ENCODE data around the gene PAFAH1B1. TPM values are rescaled to one million over a fixed set of nuclear protein-coding genes. Genes with fewer than 3 reads are reported as not detected.

PAFAH1B1 gene
- total RNA-seq, result 104 and 124 TPM in 2 replicates

DNA sequence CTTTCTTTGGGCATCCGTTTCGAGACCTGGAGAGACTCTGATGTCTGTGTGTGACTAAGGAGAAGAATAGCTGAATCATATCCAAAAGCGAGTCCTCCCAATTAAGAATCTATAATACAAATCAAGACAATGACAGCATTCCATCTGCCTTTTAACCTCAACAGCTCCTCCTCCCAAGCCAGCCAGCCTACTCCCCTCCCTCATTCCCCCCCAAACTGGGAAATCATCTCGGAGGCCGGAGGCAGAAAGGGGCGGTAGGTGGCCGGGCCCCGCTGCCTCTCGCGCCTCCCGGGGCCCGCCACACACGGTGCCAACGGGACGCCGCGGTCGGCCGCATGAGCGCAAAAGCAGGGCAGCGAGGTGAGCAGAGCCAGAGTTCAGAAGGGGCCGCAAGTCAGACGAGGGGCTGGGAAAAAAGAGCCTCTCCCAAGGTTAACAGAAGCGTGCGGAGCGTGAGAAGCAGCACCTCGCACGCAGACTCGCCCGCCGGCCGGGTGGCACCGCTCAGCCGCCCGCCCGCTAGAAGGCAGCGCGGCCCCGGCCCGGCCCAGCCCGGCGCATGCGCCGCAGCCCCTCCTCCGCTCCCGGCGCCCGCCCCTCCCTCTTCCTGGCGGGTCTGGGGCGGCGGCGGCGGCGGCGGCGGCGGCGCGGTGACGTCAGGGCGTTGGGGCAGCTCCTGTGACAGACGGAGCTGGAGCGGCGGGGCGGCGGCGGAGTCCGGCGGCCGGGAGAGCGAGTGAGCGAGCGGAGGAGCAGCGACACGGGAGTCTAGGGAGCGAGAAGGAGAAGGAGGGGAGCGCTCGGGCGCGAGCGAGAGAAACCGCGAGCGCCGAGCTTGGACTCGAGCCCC, at the start of gene PAFAH1B1:
Gene PAFAH1B1 (plus strand): TSS at position 684 of the 850 bp plus-strand sequence. CDS start 44,635 bp downstream, outside the sequence.

DNA sequence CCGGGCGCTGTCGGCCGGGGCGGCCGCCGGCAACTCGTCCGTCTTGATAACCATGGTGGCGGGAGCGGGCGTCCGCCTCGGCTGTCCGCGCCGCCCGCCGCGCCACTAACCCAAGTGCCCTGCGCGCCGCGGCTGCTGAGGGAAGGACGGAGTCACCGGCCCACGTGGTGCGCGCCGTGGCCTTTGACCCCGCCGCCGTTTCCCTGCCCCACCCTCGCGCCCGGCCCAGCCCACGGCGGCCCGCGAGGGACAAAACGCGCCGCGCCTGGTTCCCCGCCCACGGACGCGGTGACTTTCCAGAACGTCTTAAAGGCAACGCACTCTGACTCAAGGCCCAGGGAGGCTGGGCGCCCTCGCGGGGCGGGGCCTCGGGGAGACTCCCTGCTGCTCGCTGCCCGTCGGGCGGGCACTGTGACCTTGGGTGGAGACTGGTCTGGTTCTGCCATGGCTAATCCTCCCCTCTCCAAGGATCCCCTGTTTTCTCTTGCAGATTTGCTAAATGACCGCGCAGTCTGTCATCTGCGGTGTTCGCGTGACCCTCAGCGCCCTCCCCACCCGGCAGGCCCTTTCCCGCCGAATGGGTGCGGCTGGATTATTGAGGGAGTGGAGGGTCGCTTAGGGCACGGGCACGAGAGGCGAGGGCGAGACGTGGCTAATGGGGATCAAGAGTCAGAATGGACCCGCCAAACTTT, 118.3 kb downstream of the PAFAH1B1 start, which contains the start of gene CLUH:
Gene CLUH (minus strand): TSS at position 157 of the 692 bp plus-strand sequence. CDS start 103 bp downstream, at position 54.

Small RNA genes lying within 50 kb of the gene (small RNA-seq; reads per million reads assigned to genes)
- gene MIR6776 (0.11 reads per million), gene RN7SL608P (not detected)

Other genes starting within 250 kb of the PAFAH1B1 start
- 5.7 and 8.2 TPM in 2 replicates for gene MNT, start 192.6 kb upstream of the PAFAH1B1 start, total RNA-seq
- gene METTL16, start 81.8 kb upstream of the PAFAH1B1 start, total RNA-seq, result 15.7 and 18.4 TPM in 2 replicates
- gene CLUH, start 118.1 kb downstream of the PAFAH1B1 start, total RNA-seq, result 73.0 and 76.8 TPM in 2 replicates
- not detected in 2 replicates for gene CCDC92B, start 156.0 kb downstream of the PAFAH1B1 start, total RNA-seq
- gene RAP1GAP2, start 202.8 kb downstream of the PAFAH1B1 start, total RNA-seq, result 1.8 and 8.8 TPM in 2 replicates